Activated gamma-delta T cell treated with Interleukin-2 at 50 U/mL for 16 hours (primary cell): ENCODE results near the gene CDC26.
A peak's percentile ranks its signal among the peaks of the same experiment; 100 is the strongest.
"Not testable (repeated sequence)": the region's sequence is repeated elsewhere in the genome, so short reads cannot be mapped to it uniquely, and the experiment has no call there.

ENCODE experiments used
- DNase-seq: peaks from one replicate; pipeline ENCODE4 v3.0.0-alpha.2; 2020

CDC26 gene

GRCh38 chr9:113290052-113290607 lies 14.8 kb upstream of the CDC26 start:
- DNase-seq = no peak

GRCh38 chr9:113289091-113289490 lies 13.7 kb upstream of the CDC26 start:
- no peak for DNase-seq

- no peak for DNase-seq
Observed at GRCh38 chr9:113281356-113281755, 6.0 kb upstream of the CDC26 start.

- no peak for DNase-seq
Observed at GRCh38 chr9:113278840-113279239, 3.5 kb upstream of the CDC26 start.

GRCh38 chr9:113274474-113275156 lies 757 bp downstream of the CDC26 start:
- DNase-seq = peak; percentile 18

GRCh38 chr9:113269871-113270270 lies 5.5 kb downstream of the CDC26 start:
- no peak for DNase-seq

GRCh38 chr9:113269355-113269754 lies 6.0 kb downstream of the CDC26 start:
- no peak for DNase-seq

GRCh38 chr9:113267911-113268566 lies 7.3 kb downstream of the CDC26 start:
- no peak for DNase-seq

- DNase-seq = no peak
Observed at GRCh38 chr9:113266174-113266573, 9.2 kb downstream of the CDC26 start.

- DNase-seq = no peak
Observed at GRCh38 chr9:113261917-113262671, 13.3 kb downstream of the CDC26 start.

GRCh38 chr9:113258282-113258681 lies 17.1 kb downstream of the CDC26 start:
- no peak for DNase-seq

GRCh38 chr9:113257863-113258262 lies 17.5 kb downstream of the CDC26 start:
- DNase-seq = no peak

GRCh38 chr9:113255438-113255837 lies 19.9 kb downstream of the CDC26 start:
- DNase-seq = no peak

- no peak for DNase-seq
Observed at GRCh38 chr9:113254991-113255390, 20.4 kb downstream of the CDC26 start.

GRCh38 chr9:113250807-113251206 lies 24.6 kb downstream of the CDC26 start:
- DNase-seq = no peak

GRCh38 chr9:113249661-113250060 lies 25.7 kb downstream of the CDC26 start:
- not testable (repeated sequence) for DNase-seq

GRCh38 chr9:113247640-113248039 lies 27.7 kb downstream of the CDC26 start:
- no peak for DNase-seq

GRCh38 chr9:113246928-113247327 lies 28.4 kb downstream of the CDC26 start:
- no peak for DNase-seq

- no peak for DNase-seq
Observed at GRCh38 chr9:113245894-113246293, 29.5 kb downstream of the CDC26 start.

GRCh38 chr9:113244556-113244955 lies 30.8 kb downstream of the CDC26 start:
- DNase-seq = no peak

- DNase-seq = no peak
Observed at GRCh38 chr9:113241161-113241560, 34.2 kb downstream of the CDC26 start.

- no peak for DNase-seq
Observed at GRCh38 chr9:113238859-113239232, 36.5 kb downstream of the CDC26 start.

- DNase-seq = no peak
Observed at GRCh38 chr9:113238202-113238858, 37.0 kb downstream of the CDC26 start.
